Naive thymus-derived CD4-positive, alpha-beta T cell (primary cell): ENCODE data around the gene NR1H3. TPM values are rescaled to one million over a fixed set of nuclear protein-coding genes. Genes with fewer than 3 reads are reported as not detected.
A peak's percentile ranks its signal among the peaks of the same experiment; 100 is the strongest.

Experiments used
- ATAC-seq: fragments of 150-1000 bp; cut with Tn5 transposase; 2 replicates; pipeline ENCODE4 v1.10.0; 2021; ENCODE audit warnings: mild to moderate bottlenecking, moderate library complexity
- CTCF ChIA-PET: fragments of 350-600 bp; sonication (Branson Sonifier 250); formaldehyde crosslinking; loops from one replicate; lab custom pipeline; 2021; ENCODE audit warnings: antibody characterized with exemption; lab: Charles Lee
- POLR2A ChIA-PET: fragments of 350-600 bp; sonication (Branson Sonifier 250); formaldehyde crosslinking; loops from one replicate; lab custom pipeline; 2021; ENCODE audit warnings: antibody characterized with exemption, inconsistent platforms; lab: Charles Lee
- DNase-seq, 9 donors: peaks; one replicate each; pipeline versions ENCODE4 v3.0.0 to v3.0.0-alpha.2; 2020 to 2022; ENCODE audit warnings: mixed read lengths in 1 of 9
- H3K27ac ChIP-seq: one replicate; pipeline ENCODE4 v1.7.0; 2013; ENCODE audit warnings: mild to moderate bottlenecking, low read depth, low read length, moderate library complexity
- H3K27me3 ChIP-seq, 2 donors: one replicate each; pipeline ENCODE4 v1.7.0; 2013; ENCODE audit warnings: low read length in 2 of 2, mild to moderate bottlenecking in 2 of 2, moderate library complexity in 2 of 2; ENCODE audit not compliant: control insufficient read depth in 2 of 2, insufficient read depth in 2 of 2
- H3K36me3 ChIP-seq, 3 experiments: 1 replicate in 2 of 3; 2 replicates in 1 of 3; pipeline ENCODE4 v1.7.0; 2013; ENCODE audit warnings: low read length in 3 of 3, mild to moderate bottlenecking in 3 of 3, moderate library complexity in 1 of 3; ENCODE audit not compliant: insufficient read depth in 3 of 3, control insufficient read depth in 2 of 3
- H3K4me1 ChIP-seq, 2 donors: one replicate each; pipeline ENCODE4 v1.7.0; 2013; ENCODE audit warnings: low read length in 2 of 2, mild to moderate bottlenecking in 2 of 2, moderate library complexity in 1 of 2; ENCODE audit not compliant: control insufficient read depth in 2 of 2, insufficient read depth in 2 of 2
- H3K4me3 ChIP-seq: 2 replicates; pipeline ENCODE4 v1.7.0; 2013; ENCODE audit warnings: mild to moderate bottlenecking, low read length
- H3K9me3 ChIP-seq, 3 experiments: 1 replicate in 2 of 3; 2 replicates in 1 of 3; pipeline ENCODE4 v1.7.0; 2013; ENCODE audit warnings: low read length in 3 of 3; ENCODE audit not compliant: control insufficient read depth in 2 of 3
- H3K27ac Mint-ChIP-seq, 9 donors: one replicate each; pipeline ENCODE4 v1.8.0; 2020 to 2022; ENCODE audit warnings: mixed read lengths in 9 of 9, mild to moderate bottlenecking in 8 of 9, moderate library complexity in 5 of 9, inconsistent platforms in 2 of 9
- H3K27me3 Mint-ChIP-seq, 5 donors: one replicate each; pipeline ENCODE4 v1.8.0; 2021 to 2022; ENCODE audit warnings: mixed read lengths in 5 of 5, mild to moderate bottlenecking in 1 of 5
- H3K36me3 Mint-ChIP-seq, 5 donors: one replicate each; pipeline ENCODE4 v1.8.0; 2020 to 2022; ENCODE audit warnings: mixed read lengths in 5 of 5, mild to moderate bottlenecking in 3 of 5, inconsistent platforms in 1 of 5
- H3K4me1 Mint-ChIP-seq, 7 donors: one replicate each; pipeline ENCODE4 v1.8.0; 2020 to 2022; ENCODE audit warnings: mixed read lengths in 7 of 7, mild to moderate bottlenecking in 3 of 7, inconsistent platforms in 1 of 7
- H3K4me3 Mint-ChIP-seq, 10 donors: one replicate each; pipeline ENCODE4 v1.8.0; 2020 to 2022; ENCODE audit warnings: mild to moderate bottlenecking in 10 of 10, mixed read lengths in 10 of 10, moderate library complexity in 6 of 10, inconsistent platforms in 2 of 10
- H3K9me3 Mint-ChIP-seq, 11 donors: one replicate each; pipeline ENCODE4 v1.8.0; 2020 to 2022; ENCODE audit warnings: mixed read lengths in 11 of 11, mild to moderate bottlenecking in 4 of 11, inconsistent platforms in 1 of 11, moderate library complexity in 1 of 11
- intact Hi-C, 2 donors: fragments of 100-400 bp; cut with micrococcal nuclease; formaldehyde crosslinking; loops; one replicate each; pipeline ENCODE4 v1.15.1; 2023
- polyA plus RNA-seq, 2 donors: library from polyadenylated mRNA; unstranded; fragments of 300-500 nt; fragmentation: Illumina TruSeq; gene quantifications; one replicate each; pipeline ENCODE4 v1.2.3, GENCODE V29; 2021
- total RNA-seq, 6 experiments: library from RNA in 5 of 6; stranded (reverse) in 5 of 6; gene quantifications; 1 replicate in 5 of 6; 2 replicates in 1 of 6; pipeline ENCODE4 v1.2.3 and lab custom pipeline; 2021 to 2026

NR1H3 gene
- total and polyA plus RNA-seq, 7 experiments from 2014 or later = 3.7 to 19.4 (median 8.3) TPM

- H3K27me3 Mint-ChIP-seq = no peaks in the 10 kb centered on the region
- Histone ChIP-seq H3K27ac (peak overlapping the region; percentile 95), H3K4me1 (peaks cover 27 to 43% of the 10 kb centered on the region in 2 donors), H3K4me3 (peak overlapping the region; percentile 65), H3K36me3 (no peaks in the 10 kb centered on the region), H3K9me3 (no peaks in the 10 kb centered on the region), H3K27me3 (no peaks in the 10 kb centered on the region)
- peak overlapping the region; percentile 78 to 97 (median 87) for H3K4me3 Mint-ChIP-seq
- intact Hi-C loops = loop anchor here (1.0 to 5.0 kb wide), 21 partner anchors 9 to 1422 kb away; partner anchors contain the start of genes ACP2 (in 2 of the 2), ARHGAP1 (in 2 of the 2), MTCH2 (in 2 of the 2) and PSMC3 (in 2 of the 2)
- CTCF ChIA-PET = interaction anchor here (1.5 kb wide), 1 partner anchor 9 kb away, joined by 4 read pairs; no protein-coding TSS in a partner anchor
- DNase-seq (no peak), ATAC-seq (no peak)
- peaks cover 38 to 61% (median 52%) of the 10 kb centered on the region in 7 donors for H3K4me1 Mint-ChIP-seq
- POLR2A ChIA-PET = interaction anchor here (0.9 to 6.8 kb wide), 12 partner anchors 10 to 126 kb away, joined by 3 to 48 read pairs (median 4); partner anchors contain the start of genes ACP2, DDB2 and NR1H3
- H3K9me3 Mint-ChIP-seq = no peaks in the 10 kb centered on the region
- peak overlapping the region; percentile 93 to 99 (median 96) for H3K27ac Mint-ChIP-seq
- H3K36me3 Mint-ChIP-seq = peaks cover 0 to 4% (median 0%) of the 10 kb centered on the region in 5 donors
These were observed 10.7 kb downstream of the NR1H3 start for GRCh38 chr11:47268448-47269001.

GRCh38 chr11:47269002-47269828 is 11.4 kb downstream of the NR1H3 start:
- DNase-seq = peak; percentile 82 to 89 (median 87)
- H3K27me3 ChIP-seq = no peaks in the 10 kb centered on the region
- H3K4me1 ChIP-seq = peaks cover 27 to 43% of the 10 kb centered on the region in 2 donors
- intact Hi-C loops = loop anchor here (1.0 to 5.0 kb wide), 21 partner anchors 10 to 1422 kb away; partner anchors contain the start of genes ACP2 (in 2 of the 2), ARHGAP1 (in 2 of the 2), MTCH2 (in 2 of the 2) and PSMC3 (in 2 of the 2)
- no peaks in the 10 kb centered on the region for H3K27me3 Mint-ChIP-seq
- peak overlapping the region; percentile 93 to 99 (median 96) for H3K27ac Mint-ChIP-seq
- peak overlapping the region; percentile 95 for H3K27ac ChIP-seq
- peak; percentile 82 for ATAC-seq
- H3K36me3 Mint-ChIP-seq = peaks cover 0 to 5% (median under 1%) of the 10 kb centered on the region in 5 donors
- no peaks in the 10 kb centered on the region for H3K9me3 ChIP-seq
- H3K36me3 ChIP-seq = peaks cover 0 to 6% (median 6%) of the 10 kb centered on the region in 3 experiments
- peaks cover 38 to 62% (median 59%) of the 10 kb centered on the region in 7 donors for H3K4me1 Mint-ChIP-seq
- H3K9me3 Mint-ChIP-seq = no peaks in the 10 kb centered on the region
- CTCF ChIA-PET = interaction anchor here (1.5 kb wide), 1 partner anchor 10 kb away, joined by 4 read pairs; no protein-coding TSS in a partner anchor
- H3K4me3 Mint-ChIP-seq = peak overlapping the region; percentile 78 to 97 (median 87)
- peak overlapping the region; percentile 65 for H3K4me3 ChIP-seq
- POLR2A ChIA-PET = interaction anchor here (0.9 to 6.8 kb wide), 11 partner anchors 10 to 139 kb away, joined by 3 to 48 read pairs (median 5); partner anchors contain the start of genes ACP2, DDB2, NR1H3 and SLC39A13

DNA sequence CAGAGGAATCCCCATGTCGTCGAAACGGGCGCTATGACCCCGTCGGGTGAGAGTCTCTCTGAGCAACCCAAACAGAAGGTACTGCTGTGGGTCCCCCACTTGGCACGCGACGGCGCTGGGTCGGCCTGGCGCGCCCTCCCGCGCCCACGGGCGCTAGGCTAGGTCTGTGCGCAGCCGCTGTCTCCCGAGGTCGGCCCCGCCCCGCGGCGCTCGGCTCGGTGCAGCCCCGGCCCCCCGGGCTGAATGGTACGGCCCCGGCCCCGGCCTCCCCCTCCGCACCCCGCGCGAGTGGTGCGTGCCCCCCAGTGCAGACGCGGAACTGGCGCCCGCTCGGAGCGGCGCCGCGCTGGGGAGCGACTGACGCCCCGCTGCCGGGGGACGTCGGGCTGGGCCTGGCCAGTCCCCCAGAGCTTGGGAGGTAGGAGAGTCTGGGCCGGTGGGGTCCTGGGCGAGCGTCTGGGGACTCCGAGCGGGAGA is 12.1 kb downstream of the NR1H3 start, which contains the start of gene MADD:
MADD (plus strand) TSS at position 305 of the 477 bp plus-strand sequence.
- peak within 1 kb of the TSS; percentile 93 to 99 (median 96) for H3K27ac Mint-ChIP-seq
- peak within 1 kb of the TSS; percentile 95 for H3K27ac ChIP-seq
- H3K4me3 Mint-ChIP-seq = peak within 1 kb of the TSS; percentile 82 to 97 (median 88)
- ChIA-PET CTCF (interaction anchor here (1.7 kb wide), 1 partner anchor 55 kb away, joined by 5 read pairs; the partner anchor contains the start of gene DDB2), POLR2A (interaction anchor here (0.7 to 2.3 kb wide), 13 partner anchors 9 to 156 kb away, joined by 3 to 14 read pairs (median 4); partner anchors contain the start of genes ACP2, ARFGAP2, DDB2 and PSMC3)
- ATAC-seq (peak; percentile 89), DNase-seq (peak; percentile 88 to 93 (median 91))
- H3K4me3 ChIP-seq = peak within 1 kb of the TSS; percentile 65
- H3K4me1 Mint-ChIP-seq = peaks cover 38 to 66% (median 61%) of the 10 kb centered on the region in 7 donors
- H3K9me3 ChIP-seq = no peaks in the 10 kb centered on the region
- H3K36me3 ChIP-seq = peaks cover 0 to 13% (median 10%) of the 10 kb centered on the region in 3 experiments
- H3K27me3 Mint-ChIP-seq = no peaks in the 10 kb centered on the region
- no peaks in the 10 kb centered on the region for H3K27me3 ChIP-seq
- H3K36me3 Mint-ChIP-seq = peaks cover 0 to 11% (median 5%) of the 10 kb centered on the region in 5 donors
- H3K9me3 Mint-ChIP-seq = no peaks in the 10 kb centered on the region
- intact Hi-C loops = loop anchor here (1.0 to 5.0 kb wide), 23 partner anchors 11 to 1423 kb away; partner anchors contain the start of genes ACP2 (in 2 of the 2), ARHGAP1 (in 2 of the 2), CELF1 (in 2 of the 2) and FNBP4 (in 2 of the 2)
- peaks cover 27 to 43% of the 10 kb centered on the region in 2 donors for H3K4me1 ChIP-seq

DNA sequence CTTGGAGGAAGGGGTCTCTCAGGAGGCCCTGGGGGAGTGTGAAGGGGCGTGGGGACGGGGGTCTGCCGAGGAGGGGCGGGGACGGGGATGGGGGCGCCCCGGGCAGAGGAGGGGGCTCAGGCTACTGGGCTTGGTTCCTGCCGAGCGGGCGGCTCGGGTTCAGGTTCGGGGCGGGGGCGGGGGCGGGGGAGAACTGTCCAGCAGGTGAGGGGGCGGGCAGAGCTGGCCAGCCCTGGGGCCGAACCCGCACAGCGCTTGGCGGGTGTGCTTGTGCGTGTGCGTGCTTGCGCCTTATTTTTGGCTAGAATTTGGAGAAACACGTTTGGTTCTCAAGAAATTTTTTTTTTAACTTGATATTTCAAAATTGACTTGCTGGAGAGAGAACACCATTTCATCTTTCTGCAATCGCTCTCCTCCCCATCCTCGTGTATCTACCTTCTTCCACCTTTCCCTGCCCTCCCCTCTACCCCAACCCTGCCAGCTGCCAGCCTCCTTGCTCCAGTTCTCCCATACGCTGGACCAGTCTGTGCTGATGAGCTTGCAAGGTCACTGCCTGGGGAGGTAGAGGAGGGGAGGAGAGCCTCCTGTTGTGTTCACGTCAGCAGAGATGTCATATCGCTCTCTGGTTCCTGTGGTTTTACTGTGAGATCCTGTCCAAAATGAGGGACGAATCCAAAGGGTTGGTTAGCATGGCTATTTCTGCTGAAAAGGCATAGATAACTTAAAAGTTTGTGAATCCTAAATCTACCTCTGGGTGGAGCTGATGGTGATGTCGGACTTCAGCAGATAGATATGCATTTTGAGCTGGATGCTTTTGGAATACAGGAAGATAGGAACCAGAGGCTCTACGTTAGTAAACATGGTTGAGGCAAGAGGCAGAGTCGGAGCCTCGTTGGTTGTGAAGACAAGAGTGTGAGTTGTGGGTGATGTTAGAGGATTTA is 12.8 kb downstream of the NR1H3 start:
- no peak for ATAC-seq
- H3K27me3 Mint-ChIP-seq = no peaks in the 10 kb centered on the region
- H3K36me3 Mint-ChIP-seq = peaks cover 0 to 11% (median 5%) of the 10 kb centered on the region in 5 donors
- H3K4me1 Mint-ChIP-seq = peaks cover 38 to 61% (median 56%) of the 10 kb centered on the region in 7 donors
- ChIA-PET CTCF (interaction anchor here (0.5 to 1.7 kb wide), 10 partner anchors 11 to 141 kb away, joined by 3 to 6 read pairs (median 4); partner anchors contain the start of genes ACP2 and DDB2), POLR2A (interaction anchor here (0.6 to 2.3 kb wide), 22 partner anchors 8 to 1120 kb away, joined by 3 to 14 read pairs (median 4); partner anchors contain the start of genes ACP2, ARFGAP2, DDB2 and PSMC3)
- peak in 8 of 9 donors; percentile 19 to 51 (median 34) for DNase-seq
- Histone ChIP-seq H3K36me3 (peaks cover 0 to 20% (median 14%) of the 10 kb centered on the region in 3 experiments), H3K27ac (peak overlapping the region; percentile 95), H3K27me3 (no peaks in the 10 kb centered on the region), H3K9me3 (no peaks in the 10 kb centered on the region), H3K4me1 (peaks cover 27 to 38% of the 10 kb centered on the region in 2 donors), H3K4me3 (peak overlapping the region; percentile 65)
- H3K9me3 Mint-ChIP-seq = no peaks in the 10 kb centered on the region
- H3K4me3 Mint-ChIP-seq = peak overlapping the region; percentile 82 to 96 (median 88)
- peak overlapping the region; percentile 47 to 93 (median 88) for H3K27ac Mint-ChIP-seq
- intact Hi-C loops = loop anchor here (1.0 to 5.0 kb wide), 4 partner anchors 184 to 497 kb away; partner anchors contain the start of genes CELF1 (in 1 of the 2), FNBP4 (in 1 of the 2), KBTBD4 (in 1 of the 2) and NDUFS3 (in 1 of the 2)

DNA sequence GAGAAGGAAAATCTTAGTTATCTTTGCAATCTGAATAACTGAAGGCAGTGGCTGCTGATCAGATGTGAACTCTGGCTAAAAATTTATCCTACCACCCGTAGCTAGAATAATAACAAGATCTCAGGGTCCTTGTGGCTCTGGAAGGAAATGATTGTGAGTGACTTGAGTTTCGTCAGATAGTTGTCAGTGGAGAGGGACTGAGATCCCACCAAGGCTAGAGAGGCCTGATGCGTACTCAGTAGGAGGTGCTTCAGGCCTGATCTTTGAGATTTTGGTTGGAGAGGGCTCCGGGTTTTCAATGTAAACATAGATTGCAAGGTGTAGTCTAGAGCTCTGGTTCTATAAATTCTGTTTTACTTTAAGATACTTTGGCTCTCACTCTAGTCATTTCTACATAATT is 13.5 kb downstream of the NR1H3 start:
- Mint-ChIP-seq H3K36me3 (peaks cover 0 to 16% (median 8%) of the 10 kb centered on the region in 5 donors), H3K27ac (peak overlapping the region; percentile 47 to 93 (median 88)), H3K4me3 (peak overlapping the region; percentile 82 to 96 (median 86)), H3K27me3 (no peaks in the 10 kb centered on the region), H3K4me1 (peaks cover 38 to 63% (median 55%) of the 10 kb centered on the region in 7 donors), H3K9me3 (no peaks in the 10 kb centered on the region)
- ChIA-PET POLR2A (interaction anchor here (0.6 to 2.3 kb wide), 19 partner anchors 8 to 1121 kb away, joined by 3 to 14 read pairs (median 4); partner anchors contain the start of genes ACP2, ARFGAP2, DDB2 and SLC39A13), CTCF (interaction anchor here (0.5 to 1.7 kb wide), 10 partner anchors 12 to 140 kb away, joined by 3 to 6 read pairs (median 4); partner anchors contain the start of genes ACP2 and DDB2)
- peak overlapping the region; percentile 65 for H3K4me3 ChIP-seq
- no peaks in the 10 kb centered on the region for H3K9me3 ChIP-seq
- no peaks in the 10 kb centered on the region for H3K27me3 ChIP-seq
- H3K4me1 ChIP-seq = peaks cover 27 to 35% of the 10 kb centered on the region in 2 donors
- intact Hi-C loops = loop anchor here (1.0 to 5.0 kb wide), 3 partner anchors 183 to 306 kb away; partner anchors contain the start of genes CELF1 (in 1 of the 2), KBTBD4 (in 1 of the 2) and NDUFS3 (in 1 of the 2)
- peak overlapping the region; percentile 95 for H3K27ac ChIP-seq
- H3K36me3 ChIP-seq = peaks cover 7 to 27% (median 21%) of the 10 kb centered on the region in 3 experiments
- no peak for ATAC-seq
- no peak for DNase-seq
